Measurements from ENCODE around the gene PML.
"Not testable (repeated sequence)": the region's sequence is repeated elsewhere in the genome, so short reads cannot be mapped to it uniquely, and the experiment has no call there.

PML gene

GRCh38 chr15:74060251-74060650 lies 65.7 kb downstream of the PML start:
- no peak overlapping the region for H3K4me3 ChIP-seq (ENCODE audit: control insufficient read depth, low read depth, low read length)
- no peak for TF ChIP-seq CTCF (conservative IDR thresholded peaks at IDR 0.05; ENCODE audit: control insufficient read depth, insufficient read depth, low read depth, low read length)
- DNase-seq (ENCODE audit: low read depth): no peak

- no peak for DNase-seq (ENCODE audit: low read depth)
- no peak overlapping the region for H3K4me3 ChIP-seq (ENCODE audit: control insufficient read depth, low read depth, low read length)
- no peak for TF ChIP-seq CTCF (conservative IDR thresholded peaks at IDR 0.05; ENCODE audit: control insufficient read depth, insufficient read depth, low read depth, low read length)
Observed at GRCh38 chr15:74062236-74062635, 67.7 kb downstream of the PML start.

GRCh38 chr15:74062671-74063070 lies 68.2 kb downstream of the PML start:
- no peak for DNase-seq (ENCODE audit: low read depth)
- TF ChIP-seq CTCF (conservative IDR thresholded peaks at IDR 0.05; ENCODE audit: control insufficient read depth, insufficient read depth, low read depth, low read length): no peak

GRCh38 chr15:74063425-74064146 lies 69.1 kb downstream of the PML start:
- DNase-seq (ENCODE audit: low read depth); H3K4me3 ChIP-seq (ENCODE audit: control insufficient read depth, low read depth, low read length): not testable (repeated sequence)

More at GRCh38 chr15:74062671-74063070, 68.2 kb downstream of the PML start:
- no peak overlapping the region for H3K4me3 ChIP-seq (ENCODE audit: control insufficient read depth, low read depth, low read length)

- H3K4me3 ChIP-seq (ENCODE audit: control insufficient read depth, low read depth, low read length); DNase-seq (ENCODE audit: low read depth): not testable (repeated sequence)
Observed at GRCh38 chr15:74064183-74064582, 69.7 kb downstream of the PML start.

GRCh38 chr15:74064822-74065221 lies 70.3 kb downstream of the PML start:
- not testable (repeated sequence) for DNase-seq (ENCODE audit: low read depth)

GRCh38 chr15:74065684-74066411 lies 71.3 kb downstream of the PML start:
- DNase-seq (ENCODE audit: low read depth); H3K4me3 ChIP-seq (ENCODE audit: control insufficient read depth, low read depth, low read length): not testable (repeated sequence)

More at GRCh38 chr15:74064822-74065221, 70.3 kb downstream of the PML start:
- H3K4me3 ChIP-seq (ENCODE audit: control insufficient read depth, low read depth, low read length): not testable (repeated sequence)

- DNase-seq (ENCODE audit: low read depth); H3K4me3 ChIP-seq (ENCODE audit: control insufficient read depth, low read depth, low read length): not testable (repeated sequence)
Observed at GRCh38 chr15:74071645-74072044, 77.1 kb downstream of the PML start.

- not testable (repeated sequence) for DNase-seq (ENCODE audit: low read depth); H3K4me3 ChIP-seq (ENCODE audit: control insufficient read depth, low read depth, low read length)
Observed at GRCh38 chr15:74072132-74072531, 77.6 kb downstream of the PML start.

- DNase-seq (ENCODE audit: low read depth); H3K4me3 ChIP-seq (ENCODE audit: control insufficient read depth, low read depth, low read length): not testable (repeated sequence)
Observed at GRCh38 chr15:74072614-74073337, 78.3 kb downstream of the PML start.

GRCh38 chr15:74075781-74076180 lies 81.3 kb downstream of the PML start:
- not testable (repeated sequence) for DNase-seq (ENCODE audit: low read depth)

GRCh38 chr15:74082450-74082849 lies 87.9 kb downstream of the PML start, which contains the start of gene GOLGA6A:
Gene GOLGA6A, minus strand, starts transcription at chr15:74082550. Its CDS starts 41 bp downstream, at chr15:74082509.
- H3K4me3 ChIP-seq (ENCODE audit: control insufficient read depth, low read depth, low read length); DNase-seq (ENCODE audit: low read depth): not testable (repeated sequence)

More at GRCh38 chr15:74075781-74076180, 81.3 kb downstream of the PML start:
- not testable (repeated sequence) for H3K4me3 ChIP-seq (ENCODE audit: control insufficient read depth, low read depth, low read length)

GRCh38 chr15:74094567-74094966 lies 100.1 kb downstream of the PML start:
- H3K4me3 ChIP-seq (ENCODE audit: control insufficient read depth, low read depth, low read length); DNase-seq (ENCODE audit: low read depth): not testable (repeated sequence)

- not testable (repeated sequence) for DNase-seq (ENCODE audit: low read depth); H3K4me3 ChIP-seq (ENCODE audit: control insufficient read depth, low read depth, low read length)
Observed at GRCh38 chr15:74095610-74096009, 101.1 kb downstream of the PML start.

All from fibroblast of mammary gland (primary cell).